Peyer's patch (tissue), 4 donors: Measurements from ENCODE around the gene TAS1R2.

Experiments
- POLR2A ChIP-seq, 2 donors: fragments of 450-650 bp; IDR thresholded peaks; one replicate each; pipeline ENCODE4 v1.5.1; 2017; ENCODE audit warnings: antibody characterized with exemption in 2 of 2, mild to moderate bottlenecking in 2 of 2, moderate library complexity in 2 of 2
- TF ChIP-seq, protein P1 (sequence below), 6 experiments: fragments of 450-650 bp in 4 of 6; fragments of 200-600 bp in 2 of 6; sonication (generic) in 1 of 6; IDR thresholded peaks; one replicate each; pipeline ENCODE4 v1.5.1; 2017 to 2019; ENCODE audit warnings: antibody characterized with exemption in 6 of 6, mild to moderate bottlenecking in 3 of 6, moderate library complexity in 1 of 6

DNA sequence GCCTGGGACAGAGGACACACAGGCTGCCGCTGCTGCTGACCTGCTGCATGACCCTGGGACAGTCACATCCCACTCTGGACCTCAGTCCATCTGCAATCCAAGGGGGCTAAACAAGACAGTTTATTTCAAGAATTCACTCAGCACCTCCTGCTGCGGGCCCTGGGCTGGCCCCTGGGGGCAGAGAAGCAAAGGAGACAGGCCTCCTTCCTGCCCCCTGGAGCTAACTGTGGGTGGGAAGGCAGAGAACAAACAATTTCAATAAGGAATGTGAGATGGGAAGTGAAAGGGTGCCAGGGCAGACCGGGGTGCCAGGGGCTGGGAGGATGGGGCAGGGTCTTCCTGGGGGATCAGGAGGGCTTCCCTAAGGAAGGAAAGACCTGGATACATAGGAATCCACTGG, 60.0 kb downstream of the TAS1R2 start:
- TF ChIP-seq, protein P1, sequence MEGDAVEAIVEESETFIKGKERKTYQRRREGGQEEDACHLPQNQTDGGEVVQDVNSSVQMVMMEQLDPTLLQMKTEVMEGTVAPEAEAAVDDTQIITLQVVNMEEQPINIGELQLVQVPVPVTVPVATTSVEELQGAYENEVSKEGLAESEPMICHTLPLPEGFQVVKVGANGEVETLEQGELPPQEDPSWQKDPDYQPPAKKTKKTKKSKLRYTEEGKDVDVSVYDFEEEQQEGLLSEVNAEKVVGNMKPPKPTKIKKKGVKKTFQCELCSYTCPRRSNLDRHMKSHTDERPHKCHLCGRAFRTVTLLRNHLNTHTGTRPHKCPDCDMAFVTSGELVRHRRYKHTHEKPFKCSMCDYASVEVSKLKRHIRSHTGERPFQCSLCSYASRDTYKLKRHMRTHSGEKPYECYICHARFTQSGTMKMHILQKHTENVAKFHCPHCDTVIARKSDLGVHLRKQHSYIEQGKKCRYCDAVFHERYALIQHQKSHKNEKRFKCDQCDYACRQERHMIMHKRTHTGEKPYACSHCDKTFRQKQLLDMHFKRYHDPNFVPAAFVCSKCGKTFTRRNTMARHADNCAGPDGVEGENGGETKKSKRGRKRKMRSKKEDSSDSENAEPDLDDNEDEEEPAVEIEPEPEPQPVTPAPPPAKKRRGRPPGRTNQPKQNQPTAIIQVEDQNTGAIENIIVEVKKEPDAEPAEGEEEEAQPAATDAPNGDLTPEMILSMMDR (IDR thresholded peaks at IDR 0.05): no peak
- TF ChIP-seq POLR2A (IDR thresholded peaks at IDR 0.05): no peak
